ENCODE results near the gene GPR137.

Gene GPR137

GRCh38 chr11:64264371-64264852, 21.2 kb upstream of the GPR137 start:
- no peak for DNase-seq

DNA sequence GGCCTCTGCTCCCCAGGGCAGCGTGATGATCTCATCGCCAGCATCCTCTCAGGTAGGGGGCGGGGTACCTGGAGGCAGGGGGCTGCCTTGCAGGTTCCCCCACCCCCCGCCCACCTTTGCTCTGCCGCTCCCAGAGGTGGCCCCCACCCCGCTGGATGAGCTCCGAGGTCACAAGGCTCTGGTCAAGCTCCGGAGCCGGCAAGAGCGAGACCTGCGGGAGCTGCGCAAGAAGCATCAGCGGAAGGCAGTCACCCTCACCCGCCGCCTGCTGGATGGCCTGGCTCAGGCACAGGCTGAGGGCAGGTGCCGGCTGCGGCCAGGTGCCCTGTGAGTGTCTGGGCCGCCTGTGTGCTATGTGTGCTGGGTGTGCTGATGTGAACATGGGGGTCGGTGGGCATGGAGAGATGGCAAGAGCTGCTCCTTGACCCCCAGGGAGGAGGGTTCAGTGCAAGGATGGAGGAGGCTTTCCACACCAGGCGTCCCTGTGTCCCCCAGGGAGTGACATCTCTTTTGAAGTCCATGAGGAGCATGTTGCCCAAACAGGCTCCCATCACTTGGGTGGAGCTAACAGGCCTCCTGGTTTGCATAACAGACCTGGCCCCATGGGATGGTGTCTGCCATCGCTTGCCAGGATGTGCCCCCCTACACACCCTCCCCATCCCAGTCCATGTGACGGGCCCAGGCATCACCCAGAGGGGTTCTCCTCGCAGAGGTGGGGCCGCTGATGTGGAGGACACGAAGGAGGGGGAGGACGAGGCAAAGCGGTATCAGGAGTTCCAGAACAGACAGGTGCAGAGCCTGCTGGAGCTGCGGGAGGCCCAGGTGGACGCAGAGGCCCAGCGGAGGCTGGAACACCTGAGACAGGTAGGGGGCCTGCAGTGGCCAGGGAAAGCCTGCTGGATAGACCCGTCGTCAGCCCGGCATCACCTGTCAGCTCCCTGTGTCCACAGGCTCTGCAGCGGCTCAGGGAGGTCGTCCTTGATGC, 20.2 kb upstream of the GPR137 start:
- DNase-seq = no peak

- DNase-seq = no peak
Observed at GRCh38 chr11:64266339-64266738, 19.3 kb upstream of the GPR137 start.

GRCh38 chr11:64267207-64267945, 18.3 kb upstream of the GPR137 start:
- DNase-seq = no peak

DNA sequence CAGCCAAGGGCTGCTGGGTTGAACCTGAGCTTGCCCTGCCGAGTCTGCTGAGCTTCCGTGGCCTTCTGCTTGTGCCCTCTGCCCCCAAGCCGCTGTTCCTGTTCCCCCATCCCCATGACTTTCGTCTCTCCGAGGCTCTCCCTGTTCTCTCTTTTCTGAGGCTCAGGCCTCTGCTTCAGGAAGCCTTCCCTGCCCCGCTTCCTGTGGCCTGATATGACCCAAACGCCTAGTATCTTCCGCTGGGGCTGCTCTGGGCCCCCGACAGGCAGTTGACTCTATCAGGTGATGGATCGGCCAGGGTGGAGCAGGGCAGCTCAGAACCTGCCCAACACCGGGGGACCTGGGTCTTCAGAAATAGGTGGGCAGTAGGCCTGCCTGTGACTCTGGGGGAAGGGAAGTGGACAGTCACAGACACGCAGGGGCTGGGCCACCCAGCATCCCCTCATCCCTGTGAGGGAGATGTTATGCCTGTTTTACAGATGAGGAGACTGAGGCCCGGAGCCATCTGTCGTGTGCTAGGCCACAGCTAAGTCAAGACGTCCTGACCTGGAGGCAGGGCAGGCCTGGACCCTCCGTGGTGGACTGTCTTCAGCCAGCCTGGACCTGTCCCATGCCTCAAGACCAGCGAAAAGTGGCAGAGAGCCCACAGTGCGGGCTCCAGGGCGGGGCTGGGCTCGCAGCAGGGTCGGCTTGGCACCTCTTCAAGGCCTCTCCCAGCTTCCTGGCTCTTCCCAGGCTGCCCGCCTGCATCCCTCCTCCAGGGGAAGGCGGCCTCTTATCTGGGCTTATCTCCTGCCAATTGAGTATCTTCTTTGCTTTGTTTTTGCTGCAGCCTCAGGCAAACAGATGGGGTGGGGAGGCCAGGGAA, 17.4 kb upstream of the GPR137 start:
- DNase-seq = no peak

DNA sequence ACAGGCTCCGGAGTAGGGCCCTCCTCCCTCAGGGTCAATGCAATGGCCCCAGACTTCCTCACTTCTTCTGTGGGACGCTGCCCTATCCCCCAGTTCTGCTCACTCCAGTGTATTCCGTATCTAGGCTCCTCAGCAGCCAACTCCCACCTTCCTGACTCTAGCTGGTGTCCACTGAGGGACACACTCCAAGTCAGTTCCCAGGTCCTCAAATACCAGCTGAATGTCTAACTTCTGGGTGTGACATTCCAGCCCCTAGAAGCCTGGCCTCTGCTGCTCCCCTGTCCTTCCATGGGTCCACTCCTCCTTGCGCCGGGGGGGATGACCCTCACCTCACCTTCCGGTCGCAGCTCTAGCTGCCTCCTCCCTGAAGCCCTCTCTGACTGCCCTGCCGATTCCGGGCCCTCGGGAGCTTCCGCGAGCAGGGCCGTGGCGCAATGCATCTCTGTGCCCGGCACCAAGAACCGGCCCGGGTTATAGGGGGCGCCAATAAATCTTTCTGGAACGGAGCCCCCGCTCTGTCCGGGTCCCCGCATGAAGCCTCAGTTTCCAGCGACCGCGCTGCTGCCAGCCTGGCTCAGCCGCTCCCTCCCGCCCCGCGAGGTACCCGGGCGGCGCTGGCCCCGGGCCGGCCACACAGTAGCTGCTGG, 16.6 kb upstream of the GPR137 start:
- no peak for DNase-seq

- peak; percentile 98 for DNase-seq
Observed at GRCh38 chr11:64269540-64270220, 16.0 kb upstream of the GPR137 start.

DNA sequence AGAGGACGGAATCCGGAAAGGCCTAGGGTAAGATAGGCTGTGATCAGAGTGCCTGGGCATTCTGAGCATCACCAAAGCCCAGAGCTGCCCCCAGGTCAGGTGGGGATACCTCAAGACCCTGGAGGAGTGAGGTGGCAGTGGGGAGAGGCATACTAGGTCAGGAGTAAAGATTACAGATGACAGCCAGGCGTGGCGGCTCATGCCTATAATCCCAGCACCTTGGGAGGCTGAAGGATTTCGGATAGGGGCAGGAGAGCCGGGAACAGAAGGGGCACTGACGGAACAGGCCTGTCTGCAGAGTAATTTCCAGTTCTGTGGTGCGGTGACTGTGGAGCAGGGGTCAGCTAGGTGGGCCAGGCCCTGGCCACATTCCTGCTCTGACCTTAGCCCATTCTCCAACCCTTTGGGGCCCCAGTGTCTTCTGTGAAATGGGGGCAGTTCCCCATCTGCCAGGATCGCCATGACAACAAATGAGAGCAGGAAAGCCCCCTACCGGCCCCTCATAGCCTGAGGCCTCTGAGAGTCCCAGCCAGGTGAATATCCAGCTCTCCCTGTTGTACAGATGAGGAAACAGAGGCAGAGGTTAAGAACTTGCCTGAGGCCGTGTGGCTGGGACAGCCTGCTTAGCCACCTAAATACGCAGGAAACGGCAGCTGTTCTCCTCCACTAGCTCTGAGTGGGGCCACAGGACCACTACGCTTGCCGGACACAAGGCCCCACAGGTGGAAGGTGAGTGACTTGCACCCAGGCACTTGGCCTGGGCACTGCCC, 10.4 kb upstream of the GPR137 start:
- no peak for DNase-seq

DNA sequence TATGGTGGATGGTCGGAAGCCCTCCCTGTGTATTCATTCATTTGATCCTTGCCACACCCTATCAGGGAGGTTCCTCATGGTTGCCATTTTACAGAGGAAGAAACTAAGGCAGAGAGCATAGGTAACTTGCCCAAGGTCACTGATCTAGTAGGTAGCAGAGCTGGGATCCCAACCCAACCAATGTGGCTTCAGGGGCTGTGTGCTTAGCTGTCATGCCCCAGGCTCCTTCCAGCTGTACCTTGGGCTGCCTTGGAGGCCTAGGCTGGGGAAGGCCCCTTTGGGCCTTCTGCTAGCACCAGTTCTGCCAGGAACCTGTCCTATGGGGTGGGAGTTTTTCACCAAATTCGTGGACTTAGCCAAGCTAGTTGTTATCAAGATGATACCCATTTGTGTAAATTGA, 9.8 kb upstream of the GPR137 start:
- DNase-seq = no peak

- DNase-seq = no peak
Observed at GRCh38 chr11:64276653-64277431, 8.8 kb upstream of the GPR137 start.

DNA sequence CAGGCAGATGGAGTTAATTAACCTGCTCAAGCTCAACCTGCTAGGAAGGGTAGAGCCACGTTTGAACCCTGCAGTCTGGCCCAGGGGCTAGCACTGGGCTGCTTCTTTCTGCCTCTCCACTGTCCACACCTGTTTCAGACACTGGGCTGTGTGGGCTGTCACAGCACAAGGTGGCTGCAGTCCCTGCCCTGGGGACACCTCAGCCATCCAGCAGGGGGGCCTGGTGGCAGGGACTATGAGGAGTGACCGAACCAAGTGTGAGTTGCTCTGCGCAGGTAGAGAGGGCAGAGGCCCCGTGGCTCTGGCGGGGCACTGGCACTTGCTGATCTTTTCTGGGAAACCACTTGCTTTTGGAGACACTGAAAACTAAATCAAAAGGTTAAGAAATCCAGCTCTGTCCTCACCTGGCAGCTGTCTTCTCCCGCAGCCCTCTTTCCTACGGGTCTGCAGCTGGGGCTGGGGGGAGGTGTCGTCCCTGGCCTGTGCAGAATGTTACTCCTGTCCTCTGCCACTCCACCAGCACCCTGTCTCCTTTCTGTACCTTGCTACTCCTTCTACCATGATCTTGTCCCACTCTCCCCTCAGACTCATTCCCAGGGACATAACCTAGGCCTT, 7.0 kb upstream of the GPR137 start:
- DNase-seq = no peak

DNA sequence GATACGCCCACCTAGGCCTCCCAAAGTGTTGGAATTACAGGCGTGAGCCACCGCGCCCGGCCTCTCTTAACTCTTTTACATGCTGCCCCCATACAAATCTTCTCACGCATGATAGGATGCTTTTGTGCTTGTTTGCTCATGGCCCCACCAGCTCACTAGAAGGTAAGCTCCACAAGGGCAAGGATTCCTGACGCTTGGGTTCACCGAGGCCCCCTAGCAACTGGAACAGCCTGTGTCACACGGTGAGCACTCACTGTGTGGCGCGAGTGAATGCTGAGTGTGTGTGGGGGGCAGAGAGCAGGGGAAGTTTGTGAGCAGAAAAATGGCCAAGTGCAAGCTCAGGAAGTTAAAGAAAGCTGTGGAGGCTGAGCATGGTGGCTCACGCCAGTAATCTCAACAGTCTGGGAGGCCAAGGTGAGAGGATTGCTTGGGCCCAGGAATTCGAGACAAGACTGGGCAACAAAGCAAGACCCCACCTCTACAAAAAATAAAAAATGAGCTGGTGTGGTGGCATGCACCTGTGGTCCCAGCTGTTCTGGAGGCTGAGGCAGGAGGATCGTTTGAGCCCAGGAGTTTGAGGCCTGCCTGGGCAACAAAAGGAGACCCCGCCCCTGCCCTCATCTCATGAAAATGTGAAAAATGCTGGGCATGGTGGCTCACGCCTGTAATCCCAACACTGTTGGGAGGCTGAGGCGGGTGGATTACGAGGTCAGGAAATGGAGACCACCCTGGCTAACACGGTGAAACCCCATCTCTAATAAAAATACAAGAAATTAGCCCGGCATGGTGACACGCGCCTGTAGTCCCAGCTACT, 3.5 kb upstream of the GPR137 start:
- no peak for DNase-seq

- no peak for DNase-seq
Observed at GRCh38 chr11:64283092-64283491, 2.6 kb upstream of the GPR137 start.

- peak; percentile 71 for DNase-seq
Observed at GRCh38 chr11:64284048-64284961, 1.3 kb upstream of the GPR137 start, which contains the start of gene BAD. BAD (minus strand) TSS chr11:64284665; CDS start chr11:64284368, 297 bp downstream.

- peak; percentile 43 for DNase-seq
Observed at GRCh38 chr11:64285885-64286800, 495 bp downstream of the GPR137 start.

DNA sequence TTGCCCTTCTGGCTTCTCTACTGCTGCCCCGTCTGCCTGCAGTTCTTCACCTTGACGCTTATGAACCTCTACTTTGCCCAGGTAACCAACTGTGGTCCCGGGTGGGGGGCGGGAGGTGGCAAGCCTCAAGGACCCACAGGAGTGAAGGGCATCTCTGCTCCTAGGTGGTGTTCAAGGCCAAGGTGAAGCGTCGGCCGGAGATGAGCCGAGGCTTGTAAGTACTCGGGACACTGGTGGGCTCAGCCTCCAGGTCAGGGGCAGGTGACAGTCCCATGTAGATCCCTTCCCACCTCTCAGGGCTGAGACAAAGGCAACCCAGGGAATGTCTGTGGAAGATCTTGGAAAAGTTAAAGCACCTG, 1.1 kb downstream of the GPR137 start:
- no peak for DNase-seq

Data from NCI-H1694 treated with DMSO at 0.1 percent for 48 hours (cell line).